B cell (primary cell): ENCODE data around the gene PCDHGA8.

Experiments used
- EZH2 ChIP-seq: IDR thresholded peaks from 2 replicates; pipeline ENCODE4 v1.6.1; 2012; ENCODE audit warnings: borderline replicate concordance, low read depth, mild to moderate bottlenecking, moderate library complexity, low read length; ENCODE audit not compliant: insufficient read depth, poor library complexity, severe bottlenecking
- TF ChIP-seq, protein P1 (sequence below): fragments of 200-600 bp; IDR thresholded peaks from one replicate; pipeline ENCODE4 v1.8.0; 2022; ENCODE audit warnings: antibody characterized with exemption, mild to moderate bottlenecking

DNA sequence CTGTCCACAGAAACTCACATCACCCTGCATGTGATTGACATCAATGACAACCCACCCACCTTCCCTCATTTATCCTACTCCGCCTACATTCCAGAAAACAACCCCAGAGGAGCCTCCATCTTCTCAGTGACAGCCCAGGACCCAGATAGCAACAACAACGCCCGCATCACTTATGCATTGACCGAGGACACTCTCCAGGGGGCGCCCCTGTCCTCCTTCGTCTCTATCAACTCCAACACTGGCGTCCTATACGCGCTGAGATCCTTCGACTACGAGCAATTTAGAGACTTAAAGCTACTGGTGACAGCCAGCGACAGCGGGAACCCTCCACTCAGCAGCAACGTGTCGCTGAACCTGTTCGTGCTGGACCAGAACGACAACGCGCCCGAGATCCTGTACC lies 47.1 kb upstream of the PCDHGA8 start:
- TF ChIP-seq, protein P1, sequence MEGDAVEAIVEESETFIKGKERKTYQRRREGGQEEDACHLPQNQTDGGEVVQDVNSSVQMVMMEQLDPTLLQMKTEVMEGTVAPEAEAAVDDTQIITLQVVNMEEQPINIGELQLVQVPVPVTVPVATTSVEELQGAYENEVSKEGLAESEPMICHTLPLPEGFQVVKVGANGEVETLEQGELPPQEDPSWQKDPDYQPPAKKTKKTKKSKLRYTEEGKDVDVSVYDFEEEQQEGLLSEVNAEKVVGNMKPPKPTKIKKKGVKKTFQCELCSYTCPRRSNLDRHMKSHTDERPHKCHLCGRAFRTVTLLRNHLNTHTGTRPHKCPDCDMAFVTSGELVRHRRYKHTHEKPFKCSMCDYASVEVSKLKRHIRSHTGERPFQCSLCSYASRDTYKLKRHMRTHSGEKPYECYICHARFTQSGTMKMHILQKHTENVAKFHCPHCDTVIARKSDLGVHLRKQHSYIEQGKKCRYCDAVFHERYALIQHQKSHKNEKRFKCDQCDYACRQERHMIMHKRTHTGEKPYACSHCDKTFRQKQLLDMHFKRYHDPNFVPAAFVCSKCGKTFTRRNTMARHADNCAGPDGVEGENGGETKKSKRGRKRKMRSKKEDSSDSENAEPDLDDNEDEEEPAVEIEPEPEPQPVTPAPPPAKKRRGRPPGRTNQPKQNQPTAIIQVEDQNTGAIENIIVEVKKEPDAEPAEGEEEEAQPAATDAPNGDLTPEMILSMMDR: no peak
- TF ChIP-seq EZH2: no peak
